Esophagus muscularis mucosa (tissue), 3 donors: ENCODE measurements around the gene LRMDA.

Source experiments
- POLR2A ChIP-seq: fragments of 450-650 bp; IDR thresholded peaks from one replicate; pipeline ENCODE4 v1.6.1; 2017; ENCODE audit warnings: antibody characterized with exemption, moderate library complexity, mild to moderate bottlenecking, low read depth
- POLR2AphosphoS5 ChIP-seq, 2 donors: sonication (generic); formaldehyde crosslinking; IDR thresholded peaks; one replicate each; pipeline ENCODE4 v1.6.1; 2017; ENCODE audit warnings: antibody characterized with exemption in 2 of 2
- TF ChIP-seq, protein P1 (sequence below), 3 experiments: fragments of 200-600 bp in 2 of 3; fragments of 450-650 bp in 1 of 3; sonication (generic) in 2 of 3; IDR thresholded peaks; one replicate each; pipeline ENCODE4 v1.5.1; 2017 to 2019; ENCODE audit warnings: antibody characterized with exemption in 3 of 3, mild to moderate bottlenecking in 2 of 3, moderate library complexity in 1 of 3

DNA sequence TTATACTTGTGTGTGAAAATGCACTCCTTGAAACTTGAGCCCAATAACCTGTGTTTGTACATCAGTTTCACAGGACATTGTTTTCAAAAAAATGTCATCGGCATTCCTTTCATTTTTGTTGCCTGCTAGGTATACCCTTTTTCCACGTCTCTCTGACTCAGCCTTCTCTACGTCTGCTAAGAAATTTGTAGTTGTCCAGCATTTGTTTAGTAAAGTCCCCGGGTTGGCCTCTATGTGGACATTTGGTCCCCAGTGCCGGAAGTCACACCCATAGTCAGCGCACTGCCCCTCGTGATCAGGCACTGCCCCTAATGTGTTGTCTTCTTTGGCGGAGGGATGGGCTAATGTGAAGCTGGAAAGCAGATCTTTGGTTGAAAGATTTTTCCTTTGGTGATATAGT is 222.3 kb downstream of the LRMDA start:
- no peak for TF ChIP-seq POLR2A
- TF ChIP-seq, protein P1, sequence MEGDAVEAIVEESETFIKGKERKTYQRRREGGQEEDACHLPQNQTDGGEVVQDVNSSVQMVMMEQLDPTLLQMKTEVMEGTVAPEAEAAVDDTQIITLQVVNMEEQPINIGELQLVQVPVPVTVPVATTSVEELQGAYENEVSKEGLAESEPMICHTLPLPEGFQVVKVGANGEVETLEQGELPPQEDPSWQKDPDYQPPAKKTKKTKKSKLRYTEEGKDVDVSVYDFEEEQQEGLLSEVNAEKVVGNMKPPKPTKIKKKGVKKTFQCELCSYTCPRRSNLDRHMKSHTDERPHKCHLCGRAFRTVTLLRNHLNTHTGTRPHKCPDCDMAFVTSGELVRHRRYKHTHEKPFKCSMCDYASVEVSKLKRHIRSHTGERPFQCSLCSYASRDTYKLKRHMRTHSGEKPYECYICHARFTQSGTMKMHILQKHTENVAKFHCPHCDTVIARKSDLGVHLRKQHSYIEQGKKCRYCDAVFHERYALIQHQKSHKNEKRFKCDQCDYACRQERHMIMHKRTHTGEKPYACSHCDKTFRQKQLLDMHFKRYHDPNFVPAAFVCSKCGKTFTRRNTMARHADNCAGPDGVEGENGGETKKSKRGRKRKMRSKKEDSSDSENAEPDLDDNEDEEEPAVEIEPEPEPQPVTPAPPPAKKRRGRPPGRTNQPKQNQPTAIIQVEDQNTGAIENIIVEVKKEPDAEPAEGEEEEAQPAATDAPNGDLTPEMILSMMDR (IDR thresholded peaks at IDR 0.05), result no peak
- no peak for TF ChIP-seq POLR2AphosphoS5 (IDR thresholded peaks at IDR 0.05)
